Germinal center (tissue), 1 donor: ENCODE data around the gene CIZ1.
A peak's percentile ranks its signal among the peaks of the same experiment; 100 is the strongest.

ENCODE experiments used
- DNase-seq: peaks from one replicate; pipeline ENCODE4 v3.0.0; 2012; ENCODE audit warnings: mixed read lengths, low spot score

Gene CIZ1

GRCh38 chr9:128213746-128214497, 22.6 kb upstream of the CIZ1 start:
- no peak for DNase-seq

- DNase-seq, result no peak
Observed at GRCh38 chr9:128211981-128212281, 20.6 kb upstream of the CIZ1 start.

GRCh38 chr9:128211186-128211980, 20.0 kb upstream of the CIZ1 start:
- no peak for DNase-seq

- no peak for DNase-seq
Observed at GRCh38 chr9:128208946-128209669, 17.7 kb upstream of the CIZ1 start.

DNA sequence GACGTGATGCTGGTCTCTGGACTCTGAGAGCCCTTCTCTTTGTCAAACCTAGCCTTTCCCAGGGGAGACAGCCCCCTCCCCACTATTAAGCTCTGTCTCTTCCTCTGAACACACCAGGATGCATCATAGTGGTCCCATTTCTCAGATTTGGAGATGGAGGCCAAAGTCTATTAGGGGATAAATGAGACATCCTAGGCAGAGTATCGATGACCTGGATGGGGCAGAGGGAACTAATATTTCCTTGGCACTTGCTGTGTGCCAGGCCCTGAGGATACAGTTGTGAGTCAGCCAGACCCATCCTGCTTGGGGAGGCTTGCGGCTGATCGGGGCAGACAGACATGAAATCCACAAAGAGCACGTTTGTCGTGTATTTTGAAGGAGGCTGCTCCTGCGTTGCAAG, 17.0 kb upstream of the CIZ1 start:
- no peak for DNase-seq

GRCh38 chr9:128206916-128207910, 15.8 kb upstream of the CIZ1 start:
- DNase-seq, result no peak

GRCh38 chr9:128206484-128206883, 15.1 kb upstream of the CIZ1 start:
- DNase-seq, result no peak

- DNase-seq, result no peak
Observed at GRCh38 chr9:128205296-128205944, 14.0 kb upstream of the CIZ1 start.

- DNase-seq, result no peak
Observed at GRCh38 chr9:128204858-128205257, 13.5 kb upstream of the CIZ1 start.

GRCh38 chr9:128203707-128204551, 12.6 kb upstream of the CIZ1 start:
- DNase-seq, result no peak

GRCh38 chr9:128203024-128203706, 11.8 kb upstream of the CIZ1 start, which contains the start of gene DNM1:
TSS of gene DNM1 (plus strand) at chr9:128203379. CDS start at chr9:128203471, 92 bp downstream.
- peak; percentile 97 for DNase-seq

- DNase-seq, result no peak
Observed at GRCh38 chr9:128202648-128203023, 11.3 kb upstream of the CIZ1 start.

GRCh38 chr9:128201441-128202369, 10.3 kb upstream of the CIZ1 start:
- DNase-seq, result no peak

GRCh38 chr9:128193469-128194096, 2.2 kb upstream of the CIZ1 start:
- DNase-seq, result no peak

DNA sequence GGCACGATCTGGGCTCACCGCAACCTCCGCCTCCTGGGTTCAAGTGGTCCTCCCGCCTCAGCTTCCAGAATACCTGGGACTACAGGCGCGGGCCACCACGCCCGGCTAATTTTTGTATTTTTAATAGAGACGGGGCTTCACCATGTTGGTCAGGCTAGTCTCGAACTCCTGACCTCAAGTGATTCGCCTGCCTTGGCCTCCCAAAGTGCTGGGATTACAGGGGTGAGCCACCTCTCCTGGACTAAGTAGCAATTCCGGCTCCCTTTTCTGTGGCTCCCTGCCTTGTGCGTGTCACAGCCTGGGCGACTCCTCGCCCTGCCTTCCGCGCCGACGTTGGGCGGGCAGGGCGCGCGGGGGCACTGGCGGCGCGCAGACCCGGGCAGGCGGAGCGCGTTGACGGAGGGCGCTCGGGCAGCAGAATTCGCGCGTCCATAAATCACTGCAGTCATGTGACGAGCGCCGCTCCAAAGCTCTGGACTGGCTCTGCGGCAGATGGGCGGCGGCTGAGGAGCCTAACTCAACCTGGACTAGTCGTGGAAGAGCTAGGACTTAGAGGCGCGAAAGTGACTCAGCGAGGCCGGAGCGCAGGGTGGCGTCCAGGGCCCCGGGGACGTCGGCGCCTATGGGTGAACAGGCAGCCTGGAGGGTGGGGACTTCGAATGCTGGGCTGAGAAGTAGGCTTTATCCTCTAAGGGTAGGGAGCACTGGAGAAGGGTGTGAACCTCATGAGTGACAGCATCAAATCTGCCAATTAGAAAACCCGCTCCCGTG, 1.4 kb upstream of the CIZ1 start:
- DNase-seq, result peak; percentile 54

DNA sequence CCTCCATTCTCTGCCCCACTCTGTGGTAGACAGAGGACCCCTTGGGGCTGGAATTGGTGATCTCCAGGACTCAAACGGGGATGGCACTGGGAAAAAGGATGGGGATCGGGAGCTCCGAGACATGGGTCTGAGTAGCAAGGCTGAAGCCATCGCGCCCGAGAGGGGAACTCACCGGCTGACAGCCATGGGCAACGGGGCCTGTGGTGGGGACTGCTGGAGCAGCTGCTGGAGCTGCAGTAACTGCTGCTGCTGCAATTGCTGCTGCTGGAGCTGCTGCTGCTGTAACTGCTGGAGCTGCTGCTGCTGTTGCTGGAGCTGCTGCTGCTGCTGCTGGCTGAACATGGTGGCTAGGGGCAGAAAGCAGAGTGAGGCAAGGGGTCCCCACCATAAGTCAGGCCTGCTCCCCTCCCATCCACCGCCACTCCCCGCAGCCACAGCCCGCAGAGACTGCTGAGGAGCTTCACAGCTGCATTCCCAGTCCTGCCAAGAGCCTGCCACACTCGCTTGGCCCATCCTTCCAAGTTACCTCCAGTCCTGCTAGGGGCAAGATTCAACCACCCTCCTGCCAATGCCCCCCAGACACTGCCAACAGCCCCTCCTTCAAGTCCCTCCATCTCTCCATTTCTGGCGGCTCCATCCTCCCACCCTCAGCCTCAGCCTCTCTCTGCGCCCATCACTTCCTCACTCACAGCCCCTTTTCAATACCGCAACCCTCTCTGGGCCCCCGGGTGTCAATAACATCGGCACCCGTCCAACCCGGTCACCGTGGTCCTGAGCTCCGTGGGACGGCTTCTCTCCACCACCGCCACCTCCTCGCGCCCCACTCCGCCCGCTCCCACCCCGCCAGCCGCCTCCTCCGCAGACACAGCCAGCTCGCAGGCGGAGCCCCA, 611 bp downstream of the CIZ1 start:
- DNase-seq, result no peak
